Neuronal stem cell (in vitro differentiated cells): ENCODE measurements around the gene CFAP221.

ENCODE experiments used
- DNase-seq: peaks from one replicate; pipeline ENCODE4 v3.0.0-alpha.2; 2013; ENCODE audit warnings: low spot score
- H2AFZ ChIP-seq: one replicate; pipeline ENCODE4 v1.6.1; 2013; ENCODE audit warnings: mild to moderate bottlenecking, low read length, inconsistent platforms
- H2AK5ac ChIP-seq: 2 replicates; pipeline ENCODE4 v1.6.1; 2013; ENCODE audit warnings: low read depth, mild to moderate bottlenecking, inconsistent platforms, low read length, moderate library complexity, mixed read lengths
- H2BK120ac ChIP-seq: 2 replicates; pipeline ENCODE4 v1.6.1; 2013; ENCODE audit warnings: low read depth, mild to moderate bottlenecking, inconsistent platforms, low read length, moderate library complexity, mixed read lengths
- H2BK12ac ChIP-seq: one replicate; pipeline ENCODE4 v1.6.1; 2013; ENCODE audit warnings: low read length, inconsistent platforms
- H2BK15ac ChIP-seq: 2 replicates; pipeline ENCODE4 v1.6.1; 2013; ENCODE audit warnings: mild to moderate bottlenecking, low read length, inconsistent platforms, mixed read lengths
- H2BK5ac ChIP-seq: one replicate; pipeline ENCODE4 v1.6.1; 2013; ENCODE audit warnings: inconsistent platforms, mild to moderate bottlenecking, low read length, moderate library complexity
- H3K14ac ChIP-seq: one replicate; pipeline ENCODE4 v1.6.1; 2013; ENCODE audit warnings: low read length, inconsistent platforms
- H3K18ac ChIP-seq: 2 replicates; pipeline ENCODE4 v1.6.1; 2013; ENCODE audit warnings: low read length, inconsistent platforms
- H3K23ac ChIP-seq: 2 replicates; pipeline ENCODE4 v1.6.1; 2013; ENCODE audit warnings: low read depth, mild to moderate bottlenecking, mixed read lengths, low read length, inconsistent platforms; ENCODE audit not compliant: poor library complexity
- H3K27ac ChIP-seq: replicated peaks from 3 replicates; pipeline ENCODE4 v1.5.1; 2013; ENCODE audit warnings: low read length, inconsistent platforms
- H3K27me3 ChIP-seq, 3 experiments: 2 replicates each; pipeline ENCODE4 v1.6.1; 2013; ENCODE audit warnings: low read length in 3 of 3, mild to moderate bottlenecking in 2 of 3, inconsistent platforms in 1 of 3, low read depth in 1 of 3, mixed read lengths in 1 of 3, moderate library complexity in 1 of 3; ENCODE audit not compliant: control insufficient read depth in 3 of 3, insufficient read depth in 3 of 3
- H3K36me3 ChIP-seq, 2 donors: replicated peaks in 1 of 2; 2 replicates each; pipeline ENCODE4 v1.6.1; 2013; ENCODE audit warnings: low read length in 2 of 2; ENCODE audit not compliant: control insufficient read depth in 2 of 2, insufficient read depth in 2 of 2
- H3K4ac ChIP-seq: 2 replicates; pipeline ENCODE4 v1.6.1; 2013; ENCODE audit warnings: inconsistent platforms, mild to moderate bottlenecking, low read length, moderate library complexity
- H3K4me1 ChIP-seq, 2 donors: 1 replicate in 1 of 2; 2 replicates in 1 of 2; pipeline ENCODE4 v1.6.1; 2013; ENCODE audit warnings: low read length in 2 of 2, low read depth in 1 of 2; ENCODE audit not compliant: control insufficient read depth in 2 of 2, insufficient read depth in 1 of 2
- H3K4me2 ChIP-seq: one replicate; pipeline ENCODE4 v1.6.1; 2013; ENCODE audit warnings: mild to moderate bottlenecking, low read length, inconsistent platforms; ENCODE audit not compliant: insufficient read depth, poor library complexity, severe bottlenecking
- H3K4me3 ChIP-seq, 2 donors: 2 replicates each; pipeline ENCODE4 v1.5.1; 2013; ENCODE audit warnings: low read length in 2 of 2, mild to moderate bottlenecking in 2 of 2, inconsistent platforms in 1 of 2, moderate library complexity in 1 of 2
- H3K79me1 ChIP-seq: one replicate; pipeline ENCODE4 v1.6.1; 2013; ENCODE audit warnings: low read depth, mild to moderate bottlenecking, inconsistent platforms, low read length, moderate library complexity
- H3K9ac ChIP-seq: one replicate; pipeline ENCODE4 v1.6.1; 2013; ENCODE audit warnings: mild to moderate bottlenecking, low read depth, low read length, inconsistent platforms; ENCODE audit not compliant: poor library complexity
- H3K9me3 ChIP-seq, 2 donors: replicated peaks in 1 of 2; 2 replicates each; pipeline versions ENCODE3 to v1.6.1; 2013; ENCODE audit warnings: low read length in 2 of 2, mild to moderate bottlenecking in 2 of 2, inconsistent platforms in 1 of 2, low read depth in 1 of 2, mixed read lengths in 1 of 2, moderate library complexity in 1 of 2; ENCODE audit not compliant: control insufficient read depth in 2 of 2, insufficient read depth in 1 of 2
- H4K8ac ChIP-seq: one replicate; pipeline ENCODE4 v1.6.1; 2013; ENCODE audit warnings: low read depth, mild to moderate bottlenecking, inconsistent platforms, low read length, moderate library complexity
- H4K91ac ChIP-seq: one replicate; pipeline ENCODE4 v1.6.1; 2013; ENCODE audit warnings: low read length, low read depth, mild to moderate bottlenecking, inconsistent platforms; ENCODE audit not compliant: poor library complexity
- WGBS, 2 donors: extraction: QIAGEN DNeasy Blood & Tissue Kit; methylation state at CpG; one replicate each; pipeline ENCODE4 v1.1.7; 2013; ENCODE audit warnings: missing lambda C conversion rate in 2 of 2, mixed read lengths in 1 of 2; ENCODE audit not compliant: insufficient read length in 2 of 2, insufficient replicate concordance in 1 of 2; ENCODE audit errors: extremely low coverage in 2 of 2; 5-methylcytosine and 5-hydroxymethylcytosine counted together

The CFAP221 gene

GRCh38 chr2:119574864-119575263, 30.6 kb downstream of the CFAP221 start:
- H2BK12ac ChIP-seq = no peak overlapping the region
- H2BK5ac ChIP-seq = no peak overlapping the region
- H3K14ac ChIP-seq = no peak overlapping the region
- no peak overlapping the region for H3K4me3 ChIP-seq
- H3K27ac ChIP-seq = no peak overlapping the region
- no peak overlapping the region for H4K91ac ChIP-seq
- no peak overlapping the region for H3K4ac ChIP-seq
- no peaks in the 10 kb centered on the region for H3K27me3 ChIP-seq
- H3K18ac ChIP-seq = no peak overlapping the region
- H3K9ac ChIP-seq = no peak overlapping the region
- H3K4me2 ChIP-seq = no peak overlapping the region
- H3K36me3 ChIP-seq = peaks cover 0 to 5% of the 10 kb centered on the region in 2 donors
- H3K23ac ChIP-seq = no peak overlapping the region
- DNase-seq = no peak
- H2AK5ac ChIP-seq = no peak overlapping the region
- no peak overlapping the region for H2AFZ ChIP-seq
- peaks cover 0 to 6% of the 10 kb centered on the region in 2 donors for H3K9me3 ChIP-seq
- H3K4me1 ChIP-seq = no peaks in the 10 kb centered on the region
- no peaks in the 10 kb centered on the region for H3K79me1 ChIP-seq
- WGBS, 2 donors = no CpG with 5 or more reads among the region's 2 CpGs
- no peak overlapping the region for H2BK120ac ChIP-seq
- H4K8ac ChIP-seq = no peak overlapping the region
- no peak overlapping the region for H2BK15ac ChIP-seq

- Histone ChIP-seq H3K9me3 (peaks cover 0 to 4% of the 10 kb centered on the region in 2 donors), H3K23ac (no peak overlapping the region), H4K8ac (no peak overlapping the region), H3K79me1 (no peaks in the 10 kb centered on the region), H3K4ac (no peak overlapping the region), H2BK15ac (no peak overlapping the region), H3K4me2 (no peak overlapping the region), H3K14ac (no peak overlapping the region), H3K36me3 (peaks cover 0 to 6% of the 10 kb centered on the region in 2 donors), H2BK12ac (no peak overlapping the region), H3K4me1 (no peaks in the 10 kb centered on the region), H4K91ac (no peak overlapping the region), H3K27ac (no peak overlapping the region), H3K18ac (no peak overlapping the region), H2AK5ac (no peak overlapping the region), H2AFZ (no peak overlapping the region), H2BK5ac (no peak overlapping the region), H2BK120ac (no peak overlapping the region), H3K9ac (no peak overlapping the region), H3K27me3 (no peaks in the 10 kb centered on the region), H3K4me3 (no peak overlapping the region)
- DNase-seq = no peak
- no CpG with 5 or more reads among the region's 1 CpG for WGBS, 2 donors
These were observed 31.2 kb downstream of the CFAP221 start for GRCh38 chr2:119575439-119575838.

- H3K4ac ChIP-seq = no peak overlapping the region
- H3K36me3 ChIP-seq = peaks cover 0 to 3% of the 10 kb centered on the region in 2 donors
- no peak overlapping the region for H3K18ac ChIP-seq
- H2AK5ac ChIP-seq = no peak overlapping the region
- no CpG with 5 or more reads among the region's 7 CpGs for WGBS, 2 donors
- no peak overlapping the region for H3K27ac ChIP-seq
- H3K9me3 ChIP-seq = peaks cover 0 to 10% of the 10 kb centered on the region in 2 donors
- no peak overlapping the region for H4K91ac ChIP-seq
- no peak overlapping the region for H2BK12ac ChIP-seq
- no peak overlapping the region for H3K4me2 ChIP-seq
- no peak for DNase-seq
- H3K14ac ChIP-seq = no peak overlapping the region
- H3K4me3 ChIP-seq = no peak overlapping the region
- no peaks in the 10 kb centered on the region for H3K79me1 ChIP-seq
- no peaks in the 10 kb centered on the region for H3K4me1 ChIP-seq
- H2BK15ac ChIP-seq = no peak overlapping the region
- H3K9ac ChIP-seq = no peak overlapping the region
- H3K23ac ChIP-seq = no peak overlapping the region
- no peak overlapping the region for H2BK5ac ChIP-seq
- H4K8ac ChIP-seq = no peak overlapping the region
- H3K27me3 ChIP-seq = no peaks in the 10 kb centered on the region
- H2AFZ ChIP-seq = no peak overlapping the region
- H2BK120ac ChIP-seq = no peak overlapping the region
These were observed 35.4 kb downstream of the CFAP221 start for GRCh38 chr2:119579424-119580295.

- H3K9ac ChIP-seq = no peak overlapping the region
- no peak overlapping the region for H2BK15ac ChIP-seq
- no CpG with 5 or more reads among the region's 4 CpGs for WGBS, 2 donors
- H2AK5ac ChIP-seq = no peak overlapping the region
- no peak overlapping the region for H3K27ac ChIP-seq
- H3K36me3 ChIP-seq = peaks cover 0 to 3% of the 10 kb centered on the region in 2 donors
- peak overlapping the region; percentile 48 for H3K18ac ChIP-seq
- no peaks in the 10 kb centered on the region for H3K27me3 ChIP-seq
- no peak overlapping the region for H3K14ac ChIP-seq
- H3K79me1 ChIP-seq = no peaks in the 10 kb centered on the region
- H3K4me1 ChIP-seq = no peaks in the 10 kb centered on the region
- no peak for DNase-seq
- peak overlapping the region; percentile 9 for H4K91ac ChIP-seq
- no peak overlapping the region for H3K4ac ChIP-seq
- no peak overlapping the region for H4K8ac ChIP-seq
- no peak overlapping the region for H2BK12ac ChIP-seq
- peaks cover 0 to 10% of the 10 kb centered on the region in 2 donors for H3K9me3 ChIP-seq
- H2BK5ac ChIP-seq = no peak overlapping the region
- no peak overlapping the region for H2AFZ ChIP-seq
- H2BK120ac ChIP-seq = no peak overlapping the region
- no peak overlapping the region for H3K4me2 ChIP-seq
- H3K23ac ChIP-seq = peak overlapping the region; percentile 65
- no peak overlapping the region for H3K4me3 ChIP-seq
These were observed 36.4 kb downstream of the CFAP221 start for GRCh38 chr2:119580550-119581072.
